GM18873 (cell line): ENCODE results near the gene MIS12.

Experiments
- ATAC-seq: cut with Tn5 transposase; IDR thresholded peaks from one replicate; pipeline ENCODE4 v1.9.1; 2021; ENCODE audit warnings: mild to moderate bottlenecking, moderate library complexity, moderate number of reproducible peaks; ENCODE audit not compliant: unreplicated experiment, low FRiP score

The MIS12 gene

DNA sequence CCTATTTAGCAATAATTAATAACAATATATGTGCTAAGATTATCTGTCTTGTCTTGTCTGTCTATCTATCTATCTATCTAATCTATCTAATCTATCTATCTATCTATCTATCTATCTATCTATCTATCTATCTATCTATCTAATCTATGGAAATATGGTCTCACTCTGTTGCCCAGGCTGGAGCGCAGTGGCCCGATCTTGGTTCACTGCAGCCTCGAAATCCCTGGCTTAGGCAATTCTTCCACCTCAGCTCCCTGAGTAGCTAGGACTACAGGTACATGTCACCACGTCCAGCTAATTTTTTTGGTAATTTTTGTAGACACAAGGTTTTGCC, 44.7 kb downstream of the MIS12 start:
- ATAC-seq = no peak

GRCh38 chr17:5532581-5532980, 46.2 kb downstream of the MIS12 start:
- ATAC-seq = no peak

- no peak for ATAC-seq
Measured at GRCh38 chr17:5533486-5534315, 47.3 kb downstream of the MIS12 start.

- no peak for ATAC-seq
Measured at GRCh38 chr17:5535436-5535835, 49.1 kb downstream of the MIS12 start.

DNA sequence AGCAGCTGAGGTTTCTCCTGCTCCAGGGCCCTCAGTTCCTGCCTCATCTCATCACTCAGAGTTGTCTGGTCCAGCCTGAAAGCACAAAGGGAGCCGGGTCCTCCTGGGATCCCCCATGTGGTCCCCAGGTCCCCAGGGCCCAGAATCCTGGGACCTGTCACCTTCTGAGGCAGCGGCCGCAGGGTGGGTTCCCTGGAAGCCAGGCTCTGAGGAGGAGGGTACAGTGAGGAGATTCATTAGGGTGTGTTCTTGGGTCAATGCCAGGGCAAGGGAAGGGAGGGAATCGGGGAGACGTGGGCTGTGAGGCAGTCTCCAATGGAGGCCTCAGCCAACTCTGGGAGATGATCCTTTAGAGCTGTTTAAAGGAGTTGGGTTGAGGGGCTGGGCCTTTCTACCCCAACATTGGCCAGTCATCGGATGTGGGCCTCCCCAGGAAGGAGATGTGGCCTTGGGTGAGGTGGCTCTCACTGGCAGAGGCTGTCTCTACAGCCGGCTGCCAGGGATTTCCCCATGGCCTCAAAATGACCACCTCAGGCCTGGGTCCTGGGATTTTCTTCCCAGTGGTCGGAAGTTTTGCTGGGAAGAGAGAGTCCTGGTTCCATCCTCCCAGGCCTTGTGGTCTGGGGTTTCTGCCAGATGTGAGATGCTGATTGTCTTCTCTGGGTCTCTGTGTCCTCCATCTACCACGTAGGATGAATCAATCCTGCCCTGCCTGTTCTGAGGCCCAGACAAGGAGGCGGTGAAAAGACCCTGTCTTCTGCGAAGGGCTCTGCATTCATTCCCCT, 50.7 kb downstream of the MIS12 start:
- ATAC-seq = no peak

DNA sequence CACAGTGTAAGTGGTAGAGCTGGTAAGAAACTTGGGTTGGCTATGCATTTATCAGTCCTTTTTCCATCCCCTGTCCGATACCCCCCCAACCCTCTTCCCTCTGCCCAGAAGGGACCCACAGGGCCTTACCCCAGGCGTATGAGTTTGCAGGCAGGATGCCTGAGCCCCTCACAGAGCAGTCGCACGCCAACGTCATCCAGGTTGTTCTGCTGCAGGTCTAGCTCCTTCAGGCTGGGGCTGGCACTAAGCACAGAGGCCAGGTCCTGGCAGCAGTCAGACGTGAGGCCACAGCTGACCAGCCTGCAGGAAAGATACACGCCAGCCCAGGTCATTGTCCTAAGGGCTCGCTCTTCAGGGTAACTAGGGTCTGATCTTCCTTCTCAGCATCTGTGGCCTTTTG, 52.9 kb downstream of the MIS12 start:
- no peak for ATAC-seq

DNA sequence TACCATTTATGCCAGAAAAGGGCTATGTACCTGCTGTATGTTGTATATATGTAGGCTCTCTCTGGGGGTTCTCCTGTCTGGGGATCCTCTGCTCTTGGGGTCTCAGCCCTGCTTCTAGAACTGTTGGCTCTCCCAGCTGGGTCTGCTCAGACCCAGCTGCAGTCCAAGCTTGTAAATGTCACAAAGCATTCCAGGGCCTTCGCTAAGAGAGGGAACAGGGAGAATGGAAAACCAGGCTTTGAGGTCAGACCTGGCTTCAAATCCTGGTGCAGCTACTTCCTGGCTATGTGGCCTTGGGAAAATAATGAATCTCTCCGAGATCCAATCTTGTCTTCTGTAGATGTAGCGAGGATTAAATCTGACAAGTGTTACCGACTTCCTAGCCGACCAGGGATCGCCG, 54.0 kb downstream of the MIS12 start:
- no peak for ATAC-seq
